ENCODE data around the gene C1orf116.

DNA sequence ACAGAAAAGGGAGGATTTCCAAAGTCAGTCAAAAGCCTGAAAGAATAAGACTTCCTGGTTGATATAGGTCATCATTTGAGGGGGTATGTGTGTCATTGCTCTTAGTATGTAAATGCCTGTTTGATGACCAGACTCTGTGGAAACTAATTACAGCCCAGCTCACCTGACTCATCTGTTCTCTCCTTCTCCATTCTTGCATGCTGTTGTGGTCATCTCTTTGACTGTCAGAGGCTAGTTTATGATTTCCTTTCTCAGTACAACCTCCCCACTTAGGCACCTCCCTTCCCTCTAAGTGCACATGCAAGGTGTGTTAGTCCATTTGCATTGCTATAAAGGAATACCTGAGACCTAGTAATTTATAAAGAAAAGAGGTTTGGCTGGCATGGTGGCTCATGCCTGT lies 2.4 kb upstream of the C1orf116 start:
- TF ChIP-seq, protein P1, sequence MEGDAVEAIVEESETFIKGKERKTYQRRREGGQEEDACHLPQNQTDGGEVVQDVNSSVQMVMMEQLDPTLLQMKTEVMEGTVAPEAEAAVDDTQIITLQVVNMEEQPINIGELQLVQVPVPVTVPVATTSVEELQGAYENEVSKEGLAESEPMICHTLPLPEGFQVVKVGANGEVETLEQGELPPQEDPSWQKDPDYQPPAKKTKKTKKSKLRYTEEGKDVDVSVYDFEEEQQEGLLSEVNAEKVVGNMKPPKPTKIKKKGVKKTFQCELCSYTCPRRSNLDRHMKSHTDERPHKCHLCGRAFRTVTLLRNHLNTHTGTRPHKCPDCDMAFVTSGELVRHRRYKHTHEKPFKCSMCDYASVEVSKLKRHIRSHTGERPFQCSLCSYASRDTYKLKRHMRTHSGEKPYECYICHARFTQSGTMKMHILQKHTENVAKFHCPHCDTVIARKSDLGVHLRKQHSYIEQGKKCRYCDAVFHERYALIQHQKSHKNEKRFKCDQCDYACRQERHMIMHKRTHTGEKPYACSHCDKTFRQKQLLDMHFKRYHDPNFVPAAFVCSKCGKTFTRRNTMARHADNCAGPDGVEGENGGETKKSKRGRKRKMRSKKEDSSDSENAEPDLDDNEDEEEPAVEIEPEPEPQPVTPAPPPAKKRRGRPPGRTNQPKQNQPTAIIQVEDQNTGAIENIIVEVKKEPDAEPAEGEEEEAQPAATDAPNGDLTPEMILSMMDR (IDR thresholded peaks at IDR 0.05): no peak
- no peak for TF ChIP-seq POLR2AphosphoS5 (IDR thresholded peaks at IDR 0.05)
- no peak for TF ChIP-seq EP300 (IDR thresholded peaks at IDR 0.05)
- TF ChIP-seq POLR2A (IDR thresholded peaks at IDR 0.05): no peak

Measured in stomach (tissue), 4 donors.